Amniotic stem cell (primary cell): ENCODE results near the gene NCOA4.
"Not testable (repeated sequence)": the region's sequence is repeated elsewhere in the genome, so short reads cannot be mapped to it uniquely, and the experiment has no call there.

Source experiments
- DNase-seq: peaks from one replicate; lab custom pipeline; 2025; lab: John Stamatoyannopoulos, UW

The NCOA4 gene

DNA sequence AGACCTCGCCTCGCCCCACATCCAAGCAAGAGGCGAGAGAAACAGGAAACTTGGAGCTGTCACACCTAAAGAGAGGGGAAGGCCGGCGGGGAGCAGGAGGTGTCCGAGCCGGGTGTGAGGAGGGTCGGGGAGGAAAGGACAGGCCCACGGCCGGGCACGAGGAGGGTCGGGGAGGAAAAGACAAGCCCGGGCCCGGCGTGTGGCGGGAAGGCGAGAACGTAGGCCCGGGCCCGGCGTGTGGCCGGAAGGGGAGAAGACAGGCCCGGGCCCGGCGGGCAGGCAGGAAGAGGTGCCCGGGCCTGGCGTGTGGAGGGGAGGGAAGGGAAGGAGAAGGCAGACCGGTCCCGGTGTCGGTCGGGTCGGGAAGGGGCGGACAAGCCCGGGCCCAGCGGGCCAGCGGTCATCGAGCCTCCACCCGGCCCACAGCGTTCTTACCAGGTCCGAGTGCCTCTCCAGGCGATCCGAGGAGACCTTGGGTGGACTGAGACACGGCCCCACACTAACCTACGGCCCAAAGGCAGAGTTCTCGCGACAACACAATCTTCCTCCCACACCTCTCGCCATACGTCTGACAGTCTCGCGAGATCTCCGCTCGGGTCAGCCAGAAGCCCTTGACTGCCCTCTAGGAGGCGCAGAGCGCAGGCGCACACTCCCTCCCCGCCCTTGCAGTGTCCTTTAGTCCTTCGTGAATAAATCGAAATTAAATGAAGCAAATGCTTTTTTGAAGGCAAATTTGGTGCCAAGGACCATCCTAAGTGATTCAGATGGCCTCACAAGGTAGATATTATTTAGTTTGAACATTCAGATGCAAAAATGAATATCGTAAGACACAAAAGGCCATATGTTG is at the start of gene NCOA4:
NCOA4 (minus strand) TSS at position 533 of the 847 bp plus-strand sequence. CDS start 13,943 bp downstream, outside the sequence.
- DNase-seq, result peak; percentile 93

DNA sequence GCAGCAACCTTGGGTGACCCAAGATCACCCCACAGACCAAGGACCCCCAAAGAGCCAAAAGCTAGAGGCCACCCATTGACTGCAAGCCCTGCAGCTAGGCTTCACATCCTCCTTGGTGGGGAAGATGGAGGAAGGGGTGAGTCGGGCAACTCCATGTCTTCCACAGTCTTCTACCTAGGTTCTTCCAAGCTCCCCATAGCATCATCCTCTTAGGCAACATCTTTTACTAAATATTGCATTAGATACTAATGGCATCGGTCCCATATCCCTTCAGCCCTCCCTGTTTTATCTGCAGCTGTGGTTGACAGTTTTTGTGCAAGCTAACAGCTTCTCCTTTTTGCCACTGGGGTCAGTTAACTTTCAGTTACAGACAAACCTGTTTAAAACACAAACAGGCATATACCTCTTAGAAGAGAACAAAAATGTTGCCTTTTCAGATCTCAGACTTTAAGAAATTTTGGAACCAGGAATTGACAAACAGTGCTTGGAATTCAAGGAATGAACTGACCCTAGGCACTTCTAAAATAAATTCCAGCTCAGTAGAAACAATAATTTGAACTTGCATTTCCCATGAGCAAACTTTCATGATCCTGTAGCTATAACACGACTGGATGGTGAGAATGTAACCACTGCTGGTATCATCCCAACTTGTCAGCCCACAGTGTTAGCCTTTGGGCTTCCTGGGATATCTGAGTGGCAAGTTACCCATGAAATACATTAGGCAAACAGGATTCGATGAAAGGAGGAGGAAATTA is 49.6 kb upstream of the NCOA4 start:
- no peak for DNase-seq

DNA sequence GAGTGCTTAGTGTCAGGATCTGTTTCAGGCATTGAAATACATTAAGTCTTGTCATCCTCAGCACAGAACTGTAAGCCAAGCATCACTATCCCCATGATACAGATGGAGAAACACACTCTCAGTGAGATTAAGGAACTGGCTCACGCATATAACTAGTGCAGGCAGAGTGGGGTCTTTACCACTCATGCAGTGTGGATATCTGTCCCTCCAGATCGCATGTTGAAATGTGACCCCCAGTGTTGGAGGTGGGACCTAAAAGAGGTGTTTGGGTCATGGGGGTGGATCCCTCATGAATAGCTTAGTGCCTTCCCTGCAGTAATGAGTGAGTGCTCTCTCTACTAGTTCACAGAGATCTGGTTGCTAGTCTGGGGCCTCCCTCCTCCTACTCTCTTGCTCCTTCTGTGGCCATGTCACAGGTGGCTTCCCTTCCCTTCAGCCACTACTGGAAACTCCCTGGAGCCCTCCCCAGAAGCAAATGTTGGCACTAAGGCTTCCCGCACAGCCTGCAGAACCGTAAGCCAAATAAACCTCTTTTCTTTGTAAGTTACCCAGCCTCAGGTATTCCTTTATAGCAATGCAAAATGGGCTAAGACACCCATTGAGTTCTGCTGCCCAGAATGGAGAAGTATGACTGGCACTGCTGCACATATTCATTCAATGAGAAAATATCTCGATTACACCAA is 47.4 kb upstream of the NCOA4 start:
- no peak for DNase-seq

DNA sequence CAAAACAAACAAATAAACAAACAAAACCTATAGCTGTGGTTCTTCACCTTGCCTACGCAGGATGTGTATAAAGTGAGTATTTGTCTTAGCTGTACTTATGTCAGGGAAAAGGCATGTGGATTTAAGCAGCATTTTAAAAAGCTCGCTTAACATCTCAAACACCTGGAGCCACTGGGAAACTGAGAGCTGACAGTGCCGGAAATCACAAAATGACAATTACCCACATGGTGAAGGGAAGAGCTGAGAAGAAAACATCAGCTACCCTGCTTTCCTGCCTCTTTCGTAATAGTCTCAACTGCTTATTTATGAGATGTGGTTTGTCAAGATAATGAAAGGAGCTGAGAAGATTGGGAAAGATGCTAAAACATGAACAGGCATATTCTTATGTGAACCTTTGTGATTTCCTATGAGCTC is 46.7 kb upstream of the NCOA4 start:
- DNase-seq, result no peak

DNA sequence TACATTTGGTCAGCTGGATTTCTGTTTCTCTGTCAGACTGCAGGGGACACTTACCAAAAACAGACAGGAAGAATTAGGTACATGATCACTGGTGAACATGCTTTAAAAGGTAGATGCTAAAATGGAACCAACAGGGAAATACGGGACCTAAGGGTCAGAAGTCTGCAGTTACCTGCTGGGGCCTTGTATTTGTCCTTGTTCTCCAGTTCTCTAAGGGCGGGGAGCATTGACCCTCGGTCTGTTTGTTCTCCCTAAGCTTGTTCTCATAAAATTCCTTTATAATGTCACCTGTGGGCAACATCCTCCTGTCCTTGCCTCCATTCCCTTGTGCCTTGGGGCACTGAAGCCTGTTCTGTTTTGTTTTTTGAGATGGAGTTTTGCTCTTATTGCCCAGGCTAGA is 45.4 kb upstream of the NCOA4 start:
- DNase-seq, result no peak

DNA sequence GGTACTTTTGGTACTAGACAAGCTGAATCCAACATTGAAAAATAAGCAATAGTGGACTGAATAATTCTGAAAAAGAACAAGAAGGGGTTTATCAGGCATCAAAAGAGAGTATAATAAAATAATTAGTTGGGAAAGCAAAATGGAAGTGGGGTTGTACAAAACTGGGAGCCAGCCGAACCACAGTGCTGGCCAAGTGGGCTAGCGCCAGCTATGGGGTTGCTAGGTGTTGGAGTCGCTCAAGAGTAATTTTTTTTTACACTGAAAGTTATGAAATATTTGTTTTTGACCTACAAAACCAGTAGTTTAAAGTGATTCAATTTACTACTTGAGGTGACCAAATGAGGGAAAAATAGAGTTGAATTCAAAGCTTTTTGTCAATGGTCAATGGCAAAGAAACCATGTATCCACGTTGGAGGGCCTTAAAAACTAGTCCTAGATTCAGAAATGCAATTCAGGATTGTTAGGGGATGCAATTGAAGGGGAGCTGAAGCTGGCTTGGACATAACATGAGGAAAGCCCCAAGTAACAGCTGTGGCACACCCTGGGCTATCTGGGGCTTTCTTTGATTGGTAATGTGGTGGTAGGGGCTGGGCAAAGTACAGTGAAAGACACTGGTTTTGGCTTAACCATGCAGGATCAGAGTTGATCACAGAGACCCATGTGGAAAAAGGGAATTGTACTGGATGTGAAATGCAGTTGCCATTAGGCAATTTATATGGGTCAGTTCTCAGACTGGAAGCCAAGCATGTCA is 43.9 kb upstream of the NCOA4 start:
- DNase-seq, result no peak

DNA sequence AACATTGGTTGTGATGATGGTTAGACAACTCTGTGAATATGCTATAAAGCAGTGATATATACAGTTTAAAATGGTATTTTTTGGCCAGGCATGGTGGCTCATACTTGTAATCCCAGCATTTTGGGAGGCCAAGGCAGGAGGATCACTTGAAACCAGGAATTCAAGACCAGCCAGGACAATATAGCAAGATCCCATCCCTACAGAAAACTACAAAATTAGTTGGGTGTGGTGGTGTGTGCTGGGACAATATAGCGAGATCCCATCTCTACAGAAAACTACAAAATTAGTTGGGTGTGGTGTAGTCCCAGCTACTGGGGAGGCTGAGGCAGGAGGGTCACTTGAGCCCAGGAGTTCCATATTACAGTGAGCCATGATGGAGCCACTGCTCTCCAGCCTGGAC is 43.1 kb upstream of the NCOA4 start:
- DNase-seq, result no peak

DNA sequence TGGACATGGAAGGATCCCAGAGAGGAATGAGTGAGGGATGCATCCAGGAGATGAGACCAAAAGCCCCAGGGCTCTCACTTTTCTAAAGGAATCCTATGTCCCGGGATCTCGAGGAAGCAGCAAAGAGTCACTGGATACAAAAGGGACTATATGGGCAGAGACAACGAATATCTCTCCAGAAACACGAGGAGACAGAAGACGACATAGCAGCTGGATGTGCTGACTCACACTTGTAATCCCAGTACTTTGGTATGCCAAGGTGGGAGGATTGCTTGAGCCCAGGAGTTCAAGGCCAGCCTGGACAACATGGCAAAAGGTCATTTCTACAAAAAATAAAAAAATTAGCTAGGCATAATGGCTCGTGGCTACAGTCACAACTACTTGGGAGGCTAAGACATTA is 40.3 kb upstream of the NCOA4 start:
- no peak for DNase-seq

DNA sequence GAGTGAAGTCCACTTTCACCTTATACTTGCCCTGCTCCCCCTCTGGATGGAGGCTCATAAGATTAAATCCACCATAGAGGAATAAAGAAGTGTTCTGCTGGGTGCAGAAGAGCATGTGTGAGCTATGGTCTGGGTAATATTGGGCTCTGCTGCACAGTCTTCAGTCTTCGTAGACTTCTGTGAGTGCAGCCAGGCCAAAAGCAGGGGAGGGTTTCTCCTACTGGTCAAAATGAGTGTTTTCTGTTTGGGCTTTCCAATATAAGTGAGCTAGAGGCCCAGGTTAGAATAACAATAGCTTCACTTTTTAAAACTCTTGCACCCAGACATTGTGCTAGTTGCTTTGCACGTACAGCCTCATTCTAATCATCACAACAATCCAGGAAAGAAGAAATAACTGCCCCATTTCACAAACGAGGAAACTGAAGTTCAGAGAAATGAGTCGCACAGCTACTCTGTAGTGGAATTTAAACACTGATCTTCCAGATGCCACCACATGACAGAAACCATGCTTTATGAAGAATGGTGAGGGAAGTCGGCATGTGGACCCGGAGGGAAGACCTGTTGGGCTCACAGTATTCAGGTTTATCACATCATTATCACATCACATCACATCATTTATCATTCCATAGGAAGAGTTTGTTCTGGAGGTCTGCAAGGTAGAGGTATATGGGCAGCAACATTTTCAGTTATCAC is 39.5 kb upstream of the NCOA4 start:
- no peak for DNase-seq

DNA sequence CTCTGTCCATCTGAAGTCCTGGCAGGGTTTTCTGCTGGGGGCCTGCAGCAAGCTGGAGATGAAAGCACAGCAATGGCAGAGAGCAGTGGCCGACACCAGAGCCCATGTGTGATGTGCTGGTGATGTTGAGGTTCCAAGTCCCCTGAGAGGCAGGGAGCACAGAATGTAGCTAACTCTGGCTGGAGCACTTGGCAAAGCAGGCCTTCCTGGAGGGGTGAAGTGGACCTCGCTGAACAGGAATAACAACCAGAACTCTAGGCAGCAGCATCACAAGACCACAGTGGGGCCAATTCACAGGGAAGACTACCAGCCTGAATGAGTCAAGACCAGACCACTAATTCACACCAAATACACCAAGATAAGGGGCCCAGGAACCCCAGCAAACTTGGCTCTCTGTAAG is 38.5 kb upstream of the NCOA4 start:
- no peak for DNase-seq

DNA sequence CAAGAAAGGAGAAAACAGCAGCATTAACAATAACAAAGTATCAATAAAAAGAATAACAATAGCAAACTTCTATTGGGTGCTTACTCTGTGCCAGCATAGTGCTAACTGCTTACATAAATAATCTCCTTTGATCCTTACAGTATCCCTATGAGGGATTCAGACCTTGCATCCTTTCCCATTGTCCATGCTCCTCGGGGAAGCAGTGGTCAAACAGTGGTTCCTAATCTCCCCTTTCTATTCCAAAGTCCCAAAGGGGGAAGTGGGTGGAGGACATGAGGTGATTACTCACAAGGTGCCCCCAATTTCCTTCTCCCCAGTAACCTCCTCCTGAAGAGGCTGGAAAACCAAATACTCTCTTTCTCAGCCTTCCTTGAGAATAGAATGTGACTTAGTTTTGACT is 37.7 kb upstream of the NCOA4 start:
- no peak for DNase-seq

DNA sequence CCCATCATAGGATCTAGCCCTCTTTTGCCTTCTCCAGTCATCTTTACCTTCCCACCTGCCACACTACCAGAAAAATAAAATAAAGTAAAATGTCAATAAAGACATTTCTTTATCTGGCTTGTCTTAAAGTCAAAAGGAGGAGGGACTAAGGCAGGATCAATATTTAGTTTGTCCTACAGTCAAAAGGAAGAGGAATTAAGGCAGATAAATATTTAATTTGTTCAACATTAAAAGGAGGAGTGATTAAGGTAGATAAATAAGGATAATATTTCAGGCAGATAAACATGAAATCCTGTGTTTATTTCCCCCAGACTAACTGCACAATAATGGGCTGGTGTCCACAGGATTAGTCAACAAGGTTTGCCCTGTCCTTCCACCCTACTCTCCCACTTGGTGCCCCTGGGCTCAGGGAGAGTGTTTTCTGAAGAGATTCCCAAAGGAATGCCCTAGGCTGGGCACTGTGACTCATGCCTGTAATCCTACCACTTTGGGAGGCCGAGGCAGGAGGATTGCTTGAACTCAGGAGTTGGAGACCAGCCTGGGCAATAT is 33.9 kb upstream of the NCOA4 start:
- DNase-seq, result no peak

DNA sequence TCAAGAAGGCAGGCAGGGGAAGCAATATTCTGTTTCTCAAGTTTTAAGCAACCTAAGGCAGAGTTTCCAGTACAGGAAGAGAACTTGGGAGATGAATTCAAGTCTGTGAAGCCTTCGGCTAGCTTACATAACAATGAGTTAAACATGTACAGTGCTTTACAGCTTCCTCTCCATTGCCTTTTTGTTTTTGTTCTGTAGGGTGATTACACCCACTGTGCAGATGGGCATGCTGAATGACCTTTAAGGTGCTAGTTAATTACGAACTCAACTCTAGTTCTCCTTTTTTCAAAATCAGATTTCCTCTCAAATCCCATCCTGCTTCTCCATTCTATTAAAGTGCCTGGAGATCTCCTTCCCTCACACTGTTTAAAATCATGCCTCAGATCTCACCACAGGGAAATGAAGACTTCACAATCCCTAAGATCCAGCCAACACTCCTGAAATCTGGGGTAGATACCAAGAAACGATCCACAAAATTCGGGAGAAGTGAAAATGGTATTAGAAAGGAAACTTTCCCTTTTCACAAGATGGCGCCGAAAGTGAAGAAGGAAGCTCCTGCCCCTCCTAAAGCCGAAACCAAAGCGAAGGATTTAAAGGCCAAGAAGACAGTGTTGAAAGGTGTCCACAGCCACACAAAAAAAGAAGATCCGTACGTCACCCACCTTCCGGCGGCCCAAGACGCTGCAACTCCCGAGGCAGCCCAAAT is 32.5 kb upstream of the NCOA4 start:
- DNase-seq, result no peak

DNA sequence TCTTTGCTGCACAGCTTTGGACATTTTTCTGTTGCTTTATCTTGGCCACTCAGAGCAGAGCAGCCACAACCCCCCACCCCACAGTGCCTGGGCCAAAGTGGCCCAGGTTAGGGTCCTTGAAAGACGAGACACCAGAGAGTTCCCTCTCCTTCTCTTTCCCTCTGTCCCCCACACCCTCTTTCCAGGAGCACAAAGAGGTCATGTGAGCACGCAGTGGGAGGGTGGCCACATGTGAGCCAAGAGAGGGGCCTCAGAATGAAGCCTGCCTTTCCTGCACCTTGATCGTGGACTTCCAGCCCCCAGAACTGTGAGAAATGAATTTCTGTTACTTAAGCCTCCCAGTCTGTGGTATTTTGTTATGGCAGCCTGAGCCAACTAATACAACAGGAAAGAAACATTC is 30.3 kb upstream of the NCOA4 start:
- no peak for DNase-seq

DNA sequence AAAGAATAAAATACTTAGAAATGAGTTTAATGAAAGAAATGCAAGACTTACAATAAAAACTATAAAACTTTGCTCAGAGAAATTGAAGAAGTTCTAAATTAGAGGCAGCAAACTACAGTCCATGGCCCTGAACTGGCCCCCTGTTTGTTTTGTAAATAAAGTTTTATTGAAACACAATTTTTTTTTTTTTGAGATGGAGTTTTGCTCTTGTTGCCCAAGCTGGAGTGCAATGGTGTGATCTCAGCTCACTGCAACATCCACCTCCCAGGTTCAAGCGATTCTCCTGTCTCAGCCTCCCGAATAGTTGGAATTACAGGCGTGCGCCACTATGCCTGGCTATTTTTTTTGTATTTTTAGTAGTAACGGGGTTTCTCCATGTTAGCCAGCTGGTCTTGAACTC is 27.5 kb upstream of the NCOA4 start:
- DNase-seq, result not testable (repeated sequence)

DNA sequence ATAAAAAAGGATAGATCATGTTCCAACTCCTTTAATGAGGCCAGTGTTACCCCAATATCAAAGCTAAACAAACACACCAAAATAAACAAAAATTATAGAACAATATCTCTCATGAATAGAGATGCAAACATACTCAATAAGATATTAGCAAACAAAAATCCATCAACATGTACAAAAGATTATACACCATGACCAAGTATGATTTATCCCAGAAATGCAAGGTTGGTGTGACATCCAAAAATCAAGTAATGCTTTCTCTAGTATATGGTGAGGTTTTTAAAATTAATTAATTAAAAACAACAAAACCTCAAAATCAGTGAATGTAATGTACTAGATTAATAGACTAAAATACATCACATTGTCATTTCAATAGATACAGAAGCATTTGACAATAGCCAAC is 26.6 kb upstream of the NCOA4 start:
- DNase-seq, result no peak

DNA sequence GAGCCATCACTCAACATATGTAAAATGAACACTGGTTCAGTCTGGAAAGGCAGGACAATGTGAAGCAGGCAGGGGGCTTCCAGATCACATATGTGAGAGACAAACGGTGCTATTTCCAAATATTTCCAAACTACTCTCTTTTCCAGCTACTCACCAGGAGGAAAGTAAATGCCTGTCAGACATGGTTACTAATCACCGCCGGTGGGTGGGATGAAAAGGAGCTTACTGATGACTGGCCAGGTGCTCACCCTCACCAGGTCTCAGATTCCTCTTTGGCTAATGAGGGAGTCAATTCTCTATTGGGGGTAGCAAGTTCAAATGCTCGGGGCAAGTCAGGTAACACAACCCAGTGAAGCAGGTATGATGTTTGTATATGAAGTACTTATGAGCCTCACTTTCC is 25.3 kb upstream of the NCOA4 start:
- no peak for DNase-seq

DNA sequence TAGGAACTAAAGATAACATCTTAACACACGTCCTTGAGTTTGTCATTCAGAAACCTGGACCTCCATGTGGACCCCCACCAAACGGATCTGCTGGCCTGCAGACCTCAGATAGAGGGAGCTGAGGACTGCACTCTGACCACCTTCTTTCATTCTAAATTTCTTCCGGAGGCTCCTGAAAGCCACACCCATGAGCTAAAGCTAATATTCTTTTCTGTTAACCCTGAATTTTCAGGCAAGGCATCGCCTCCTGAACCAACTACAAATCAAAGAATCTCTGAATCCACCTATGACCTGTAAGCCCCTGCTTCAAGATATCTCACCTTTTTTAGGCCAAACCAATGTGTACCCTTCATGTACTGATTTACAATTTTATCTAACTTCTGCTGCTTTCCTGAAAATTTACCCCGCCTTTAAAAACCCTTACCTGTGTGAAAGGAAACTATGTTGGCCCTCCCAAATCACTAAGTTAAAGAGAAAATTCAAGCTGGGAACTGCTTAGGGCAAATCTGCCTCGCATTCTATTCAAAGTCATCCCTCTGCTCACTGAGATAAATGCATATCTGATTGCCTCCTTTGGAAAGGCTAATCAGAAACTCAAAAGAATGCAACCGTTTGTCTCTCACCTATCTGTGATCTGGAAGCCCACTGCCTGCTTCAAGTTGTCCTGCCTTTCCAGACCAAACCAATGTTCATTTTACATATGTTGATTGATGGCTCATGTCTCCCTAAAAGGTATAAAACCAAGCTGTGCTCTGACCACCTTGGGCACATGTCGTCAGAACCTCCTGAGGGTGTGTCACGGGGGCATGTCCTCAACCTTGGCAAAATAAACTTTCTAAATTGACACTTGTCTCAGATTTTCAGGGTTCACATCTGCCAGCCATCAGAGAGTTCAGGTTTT is 23.4 kb upstream of the NCOA4 start:
- no peak for DNase-seq

DNA sequence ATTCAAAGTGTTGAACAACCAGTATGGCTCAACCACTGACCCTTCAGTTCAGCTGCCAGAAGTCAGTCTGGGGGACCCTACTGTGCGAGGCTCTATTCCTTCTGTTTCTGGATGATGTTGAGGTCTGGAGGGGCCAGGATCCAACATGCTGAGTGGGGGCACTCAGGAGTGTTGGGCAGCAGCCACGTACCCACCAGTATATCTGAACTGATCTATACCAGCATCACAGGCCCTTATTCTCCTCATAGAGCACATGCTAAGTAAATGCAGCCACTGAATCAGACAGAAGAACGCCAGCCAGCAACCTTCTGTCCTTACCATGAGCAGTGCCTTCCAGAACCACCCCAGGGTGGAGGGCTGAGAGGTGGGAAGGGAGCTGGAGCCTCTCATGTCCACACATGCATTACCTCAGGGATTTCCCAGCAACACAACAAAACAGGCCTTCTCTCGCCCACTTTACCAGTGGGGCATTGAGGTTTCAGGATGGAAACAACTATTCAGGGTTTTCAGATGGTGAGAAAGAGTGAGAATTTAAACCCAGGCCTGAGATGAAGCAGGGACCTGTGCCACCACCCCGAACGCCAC is 22.5 kb upstream of the NCOA4 start:
- no peak for DNase-seq
